Measurements from ENCODE around the gene ANKRD13A. TPM values are rescaled to one million over a fixed set of nuclear protein-coding genes. Genes with fewer than 3 reads are reported as not detected.
A peak's percentile ranks its signal among the peaks of the same experiment; 100 is the strongest.
"Not testable (repeated sequence)": the region's sequence is repeated elsewhere in the genome, so short reads cannot be mapped to it uniquely, and the experiment has no call there.

ANKRD13A gene
- total RNA-seq, 1 donor from 2014 or later: 32.1 TPM

GRCh38 chr12:110047297-110047940 is 48.2 kb downstream of the ANKRD13A start:
- DNase-seq (ENCODE audit: low read depth, low spot score): no peak

- peak; percentile 84 for DNase-seq (ENCODE audit: low read depth, low spot score)
These were observed 49.2 kb downstream of the ANKRD13A start, which contains the start of gene C12orf76 for GRCh38 chr12:110048242-110049027. C12orf76 (minus strand) TSS chr12:110048522; CDS start chr12:110048495, 27 bp downstream.

GRCh38 chr12:110049034-110049433 is 49.8 kb downstream of the ANKRD13A start:
- not testable (repeated sequence) for DNase-seq (ENCODE audit: low read depth, low spot score)

- not testable (repeated sequence) for DNase-seq (ENCODE audit: low read depth, low spot score)
These were observed 50.4 kb downstream of the ANKRD13A start for GRCh38 chr12:110049666-110050065.

GRCh38 chr12:110050927-110051326 is 51.7 kb downstream of the ANKRD13A start:
- DNase-seq (ENCODE audit: low read depth, low spot score): no peak

GRCh38 chr12:110055375-110056352 is 56.4 kb downstream of the ANKRD13A start:
- DNase-seq (ENCODE audit: low read depth, low spot score): peak; percentile 63

- DNase-seq (ENCODE audit: low read depth, low spot score): not testable (repeated sequence)
These were observed 57.4 kb downstream of the ANKRD13A start for GRCh38 chr12:110056643-110057042.

GRCh38 chr12:110058875-110059615 is 59.8 kb downstream of the ANKRD13A start:
- DNase-seq (ENCODE audit: low read depth, low spot score): no peak

- no peak for DNase-seq (ENCODE audit: low read depth, low spot score)
These were observed 60.4 kb downstream of the ANKRD13A start for GRCh38 chr12:110059651-110060000.

GRCh38 chr12:110062241-110062640 is 63.0 kb downstream of the ANKRD13A start:
- no peak for DNase-seq (ENCODE audit: low read depth, low spot score)

- no peak for DNase-seq (ENCODE audit: low read depth, low spot score)
These were observed 66.3 kb downstream of the ANKRD13A start for GRCh38 chr12:110065540-110065939.

- DNase-seq (ENCODE audit: low read depth, low spot score): no peak
These were observed 68.3 kb downstream of the ANKRD13A start for GRCh38 chr12:110067531-110067930.

- not testable (repeated sequence) for DNase-seq (ENCODE audit: low read depth, low spot score)
These were observed 68.9 kb downstream of the ANKRD13A start for GRCh38 chr12:110068115-110068514.

- no peak for DNase-seq (ENCODE audit: low read depth, low spot score)
These were observed 69.4 kb downstream of the ANKRD13A start for GRCh38 chr12:110068654-110069053.

GRCh38 chr12:110071504-110071903 is 72.3 kb downstream of the ANKRD13A start:
- DNase-seq (ENCODE audit: low read depth, low spot score): no peak

GRCh38 chr12:110071967-110072366 is 72.7 kb downstream of the ANKRD13A start:
- no peak for DNase-seq (ENCODE audit: low read depth, low spot score)

GRCh38 chr12:110072636-110073035 is 73.4 kb downstream of the ANKRD13A start:
- DNase-seq (ENCODE audit: low read depth, low spot score): not testable (repeated sequence)

- no peak for DNase-seq (ENCODE audit: low read depth, low spot score)
These were observed 74.0 kb downstream of the ANKRD13A start for GRCh38 chr12:110073049-110073831.

- no peak for DNase-seq (ENCODE audit: low read depth, low spot score)
These were observed 74.9 kb downstream of the ANKRD13A start for GRCh38 chr12:110074089-110074488.

GRCh38 chr12:110075880-110076279 is 76.7 kb downstream of the ANKRD13A start:
- no peak for DNase-seq (ENCODE audit: low read depth, low spot score)

All from pulmonary artery endothelial cell (primary cell).